Measurements from ENCODE around the gene HTR2C. TPM values are rescaled to one million over a fixed set of nuclear protein-coding genes. Genes with fewer than 3 reads are reported as not detected.
"Not testable (repeated sequence)": the region's sequence is repeated elsewhere in the genome, so short reads cannot be mapped to it uniquely, and the experiment has no call there.

The HTR2C gene
- total and polyA plus RNA-seq, 11 donors, result not detected

GRCh38 chrX:114635986-114636385 is 52.1 kb downstream of the HTR2C start:
- Histone ChIP-seq H3K27me3 (peaks cover 0 to 10% (median 0%) of the 10 kb centered on the region in 9 donors), H3K9me3 (no peaks in the 10 kb centered on the region), H3K36me3 (no peaks in the 10 kb centered on the region), H3K27ac (no peak overlapping the region), H3K4me1 (no peaks in the 10 kb centered on the region), H3K4me3 (no peak overlapping the region)
- DNase-seq (no peak), ATAC-seq (no peak)
- intact Hi-C loops (cut with DNase I), result no loop called here
- TF ChIP-seq POLR2A (IDR thresholded peaks at IDR 0.05), result no peak
- no peak for TF ChIP-seq CTCF (IDR thresholded peaks at IDR 0.05)
- WGBS, 4 donors, result 38 to 83% (median 51%) methylated on average over 1 of the region's 1 CpG

GRCh38 chrX:114650351-114650750 is 66.5 kb downstream of the HTR2C start:
- H3K4me1 ChIP-seq, result no peaks in the 10 kb centered on the region
- ATAC-seq (no peak), DNase-seq (no peak)
- no peak overlapping the region for H3K27ac ChIP-seq
- H3K9me3 ChIP-seq, result no peaks in the 10 kb centered on the region
- intact Hi-C loops (cut with DNase I), result no loop called here
- TF ChIP-seq POLR2A (IDR thresholded peaks at IDR 0.05) (no peak), CTCF (IDR thresholded peaks at IDR 0.05) (no peak)
- no peak overlapping the region for H3K4me3 ChIP-seq
- no peaks in the 10 kb centered on the region for H3K36me3 ChIP-seq
- peaks cover 0 to 7% (median 0%) of the 10 kb centered on the region in 9 donors for H3K27me3 ChIP-seq

- no peak for DNase-seq
- intact Hi-C loops (cut with DNase I), result no loop called here
Observed at GRCh38 chrX:114675365-114675764, 91.5 kb downstream of the HTR2C start.

GRCh38 chrX:114700533-114700932 is 116.6 kb downstream of the HTR2C start:
- intact Hi-C loops (cut with DNase I); H3K27ac ChIP-seq; DNase-seq; H3K4me3 ChIP-seq; H3K27me3 ChIP-seq; H3K4me1 ChIP-seq; H3K36me3 ChIP-seq; ATAC-seq; H3K9me3 ChIP-seq: not testable (repeated sequence)
- WGBS, 4 donors, result 76 to 88% (median 84%) methylated on average over 11 to 17 of the region's 17 CpGs

More at GRCh38 chrX:114675365-114675764, 91.5 kb downstream of the HTR2C start:
- no peak for ATAC-seq
- Histone ChIP-seq H3K9me3 (no peaks in the 10 kb centered on the region), H3K27me3 (no peaks in the 10 kb centered on the region), H3K27ac (no peak overlapping the region), H3K4me1 (no peaks in the 10 kb centered on the region), H3K4me3 (no peak overlapping the region), H3K36me3 (no peaks in the 10 kb centered on the region)
- no peak for TF ChIP-seq POLR2A (IDR thresholded peaks at IDR 0.05)
- 67 to 80% (median 73%) methylated on average over 2 of the region's 2 CpGs for WGBS, 4 donors

GRCh38 chrX:114709406-114709805 is 125.5 kb downstream of the HTR2C start:
- H3K4me1 ChIP-seq, result no peaks in the 10 kb centered on the region
- no peak overlapping the region for H3K27ac ChIP-seq
- no peak for DNase-seq
- H3K4me3 ChIP-seq, result no peak overlapping the region
- H3K9me3 ChIP-seq, result no peaks in the 10 kb centered on the region
- no peak for ATAC-seq
- H3K36me3 ChIP-seq, result no peaks in the 10 kb centered on the region
- intact Hi-C loops (cut with DNase I), result no loop called here
- WGBS, 4 donors, result 30 to 57% (median 42%) methylated on average over 1 of the region's 1 CpG
- TF ChIP-seq POLR2A (IDR thresholded peaks at IDR 0.05) (no peak), CTCF (IDR thresholded peaks at IDR 0.05) (no peak)
- H3K27me3 ChIP-seq, result peaks cover 0 to 9% (median 0%) of the 10 kb centered on the region in 9 donors

Data from heart left ventricle (tissue), 16 donors.